Skeletal muscle satellite cell (primary cell): Measurements from ENCODE around the gene RBMS2. TPM values are rescaled to one million over a fixed set of nuclear protein-coding genes. Genes with fewer than 3 reads are reported as not detected.

Experiments used
- H3K27me3 ChIP-seq: 2 replicates; pipeline ENCODE4 v1.7.0; 2013; ENCODE audit warnings: low read length; ENCODE audit not compliant: control insufficient read depth, insufficient read depth
- H3K36me3 ChIP-seq: 2 replicates; pipeline ENCODE4 v1.7.0; 2013; ENCODE audit warnings: mild to moderate bottlenecking, control low read depth, low read length; ENCODE audit not compliant: insufficient read depth
- H3K4me1 ChIP-seq: 2 replicates; pipeline ENCODE4 v1.7.0; 2013; ENCODE audit warnings: low read length; ENCODE audit not compliant: control insufficient read depth, insufficient read depth
- H3K4me2 ChIP-seq: 2 replicates; pipeline ENCODE4 v1.7.0; 2013; ENCODE audit warnings: mild to moderate bottlenecking, low read length
- H3K4me3 ChIP-seq: 2 replicates; pipeline ENCODE4 v1.7.0; 2013; ENCODE audit warnings: low read length
- H3K9ac ChIP-seq: 2 replicates; pipeline ENCODE4 v1.7.0; 2013; ENCODE audit warnings: mild to moderate bottlenecking, low read depth, low read length, moderate library complexity
- H3K9me3 ChIP-seq: replicated peaks from 2 replicates; pipeline ENCODE4 v1.7.0; 2013; ENCODE audit warnings: mild to moderate bottlenecking, control low read depth, low read length
- total RNA-seq: library from RNA; depleted of rRNA; stranded (reverse); fragments of >200 nt; gene quantifications from 2 replicates; pipeline ENCODE4 v1.2.3, GENCODE V29; 2012; rRNA removed

The RBMS2 gene
- 6.6 and 7.9 TPM in 2 replicates for total RNA-seq

DNA sequence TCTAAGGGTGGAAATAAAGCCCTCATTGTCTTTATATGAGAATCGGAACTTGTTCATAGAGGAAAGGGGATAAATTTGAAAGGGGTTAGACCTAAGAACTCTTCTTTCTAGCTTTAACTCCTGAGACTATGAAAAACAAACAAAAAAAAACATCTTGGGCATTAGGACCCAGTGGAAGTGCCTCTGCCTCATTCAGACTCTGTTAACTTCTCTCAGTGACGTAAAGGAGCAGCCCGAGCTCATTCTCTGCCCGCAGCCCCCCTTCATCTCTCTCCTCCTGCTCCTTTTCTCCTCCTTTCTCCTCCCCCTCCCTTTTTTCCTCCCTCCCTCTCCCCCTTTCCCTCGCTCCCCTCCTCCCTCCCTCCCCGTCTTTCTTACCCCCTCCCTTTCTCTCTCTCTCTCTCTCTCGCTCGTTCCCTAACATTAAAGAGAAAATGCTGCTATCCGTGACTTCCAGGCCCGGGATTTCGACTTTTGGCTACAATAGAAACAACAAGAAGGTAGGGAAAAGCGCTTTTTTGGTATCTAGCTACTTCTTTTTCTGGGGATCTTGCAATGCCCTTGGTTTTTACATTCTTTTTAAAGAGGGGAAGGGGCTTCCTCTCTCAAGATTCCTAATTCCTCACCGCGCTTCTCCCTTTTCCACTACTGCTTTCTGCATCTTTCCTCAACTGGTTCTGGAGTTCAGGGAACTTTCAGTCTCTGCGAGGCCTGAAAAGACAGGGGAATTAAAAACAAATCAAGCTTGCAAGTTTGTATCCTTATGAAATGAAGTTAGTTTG lies at the start of gene RBMS2:
TSS of gene RBMS2 (plus strand) at position 231 of the 782 bp plus-strand sequence. CDS start at position 435, 204 bp downstream.
- Histone ChIP-seq H3K9ac (peak within 1 kb of the TSS; percentile 93), H3K9me3 (no peaks in the 10 kb centered on the region), H3K4me2 (peak within 1 kb of the TSS; percentile 88), H3K4me3 (peak within 1 kb of the TSS; percentile 86), H3K4me1 (peaks cover 42% of the 10 kb centered on the region), H3K36me3 (no peaks in the 10 kb centered on the region), H3K27me3 (no peaks in the 10 kb centered on the region)

GRCh38 chr12:56474389-56474788 lies 47.2 kb upstream of the RBMS2 start:
- Histone ChIP-seq H3K4me1 (peaks cover 4% of the 10 kb centered on the region), H3K4me3 (no peak overlapping the region), H3K9ac (no peak overlapping the region), H3K27me3 (no peaks in the 10 kb centered on the region), H3K36me3 (peaks cover 8% of the 10 kb centered on the region), H3K4me2 (no peak overlapping the region), H3K9me3 (no peaks in the 10 kb centered on the region)

DNA sequence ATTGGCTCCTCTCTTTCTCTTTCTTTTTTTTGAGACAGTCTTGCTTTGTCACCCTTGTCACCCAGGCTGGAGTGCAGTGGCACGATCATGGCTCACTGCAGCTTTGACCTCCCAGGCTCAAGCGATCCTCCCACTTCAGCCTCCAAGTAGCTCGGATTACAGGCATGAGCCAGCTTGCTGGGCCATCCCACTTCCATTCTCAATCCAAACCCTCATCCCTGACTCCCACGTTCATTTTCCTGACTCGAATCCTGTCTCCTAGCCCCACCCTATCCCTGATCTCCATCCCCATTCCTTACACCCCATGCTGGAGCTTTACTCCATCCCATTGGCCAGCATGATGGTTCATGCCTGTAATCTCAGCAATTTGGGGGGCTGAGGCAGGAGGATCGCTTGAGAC lies 45.5 kb upstream of the RBMS2 start:
- H3K4me1 ChIP-seq, result no peaks in the 10 kb centered on the region
- H3K4me3 ChIP-seq, result no peak overlapping the region
- no peaks in the 10 kb centered on the region for H3K27me3 ChIP-seq
- no peak overlapping the region for H3K4me2 ChIP-seq
- no peak overlapping the region for H3K9ac ChIP-seq
- no peaks in the 10 kb centered on the region for H3K9me3 ChIP-seq
- H3K36me3 ChIP-seq, result peaks cover 8% of the 10 kb centered on the region

DNA sequence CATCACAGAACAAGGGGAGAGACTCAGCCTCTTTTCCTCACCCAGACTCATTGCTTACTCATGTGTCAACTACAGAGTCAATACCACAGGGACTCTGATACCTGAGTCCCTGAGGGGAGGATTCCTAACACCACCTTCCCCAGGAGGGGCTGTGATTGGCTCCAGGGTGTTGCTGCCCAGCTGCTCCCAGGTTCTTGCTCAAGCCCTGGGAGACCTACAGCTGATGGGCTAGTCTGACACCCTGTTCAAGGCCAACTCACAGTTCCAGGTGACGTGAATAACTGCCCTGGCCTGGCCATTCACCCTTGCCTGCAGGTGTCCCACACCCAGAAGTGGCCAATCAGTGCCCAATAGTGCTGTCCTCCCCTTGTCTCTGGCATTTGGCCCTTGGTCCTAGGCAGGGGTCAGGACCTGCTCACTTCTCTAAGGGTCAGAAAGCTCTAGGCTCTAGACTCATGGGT lies 44.6 kb upstream of the RBMS2 start:
- Histone ChIP-seq H3K9ac (no peak overlapping the region), H3K27me3 (no peaks in the 10 kb centered on the region), H3K4me1 (no peaks in the 10 kb centered on the region), H3K9me3 (no peaks in the 10 kb centered on the region), H3K36me3 (peaks cover 8% of the 10 kb centered on the region), H3K4me3 (no peak overlapping the region), H3K4me2 (no peak overlapping the region)

DNA sequence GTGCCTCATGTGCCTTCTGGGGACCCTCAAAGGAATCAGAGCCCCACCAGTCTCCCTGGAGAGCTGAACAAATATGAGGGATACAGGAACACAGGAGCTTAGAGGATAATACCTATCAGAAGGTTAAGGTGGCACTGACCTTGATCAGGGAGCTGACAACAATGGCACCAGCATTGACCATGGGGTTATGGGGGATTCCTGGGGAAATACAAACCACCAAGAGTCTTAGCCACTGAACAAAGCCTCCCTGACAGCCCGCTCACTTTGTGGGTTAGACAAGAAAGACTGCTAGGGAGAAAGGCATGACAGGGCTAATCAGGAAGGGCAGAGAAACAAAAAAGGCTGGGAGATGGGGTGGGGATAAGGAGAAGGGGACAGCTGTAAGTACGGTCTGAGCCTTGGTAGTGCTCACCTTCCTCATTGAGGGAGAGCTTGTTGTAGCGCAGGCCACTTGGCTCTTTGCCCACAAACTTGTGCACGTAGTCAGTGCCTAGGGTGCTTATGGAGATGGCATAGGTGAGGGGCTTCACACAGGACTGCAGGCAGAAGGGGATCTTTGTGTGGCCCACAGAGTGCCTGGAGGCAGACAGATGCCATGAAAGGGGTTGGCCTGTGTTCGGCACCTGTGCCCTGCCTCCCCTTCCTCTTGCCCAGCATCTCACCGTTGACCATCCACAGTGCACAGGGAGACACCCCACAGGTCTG lies 43.9 kb upstream of the RBMS2 start:
- Histone ChIP-seq H3K9me3 (no peaks in the 10 kb centered on the region), H3K27me3 (no peaks in the 10 kb centered on the region), H3K36me3 (peaks cover 8% of the 10 kb centered on the region), H3K4me3 (no peak overlapping the region), H3K9ac (no peak overlapping the region), H3K4me2 (no peak overlapping the region), H3K4me1 (no peaks in the 10 kb centered on the region)

GRCh38 chr12:56479625-56480024 lies 42.0 kb upstream of the RBMS2 start:
- Histone ChIP-seq H3K4me2 (no peak overlapping the region), H3K4me3 (no peak overlapping the region)

DNA sequence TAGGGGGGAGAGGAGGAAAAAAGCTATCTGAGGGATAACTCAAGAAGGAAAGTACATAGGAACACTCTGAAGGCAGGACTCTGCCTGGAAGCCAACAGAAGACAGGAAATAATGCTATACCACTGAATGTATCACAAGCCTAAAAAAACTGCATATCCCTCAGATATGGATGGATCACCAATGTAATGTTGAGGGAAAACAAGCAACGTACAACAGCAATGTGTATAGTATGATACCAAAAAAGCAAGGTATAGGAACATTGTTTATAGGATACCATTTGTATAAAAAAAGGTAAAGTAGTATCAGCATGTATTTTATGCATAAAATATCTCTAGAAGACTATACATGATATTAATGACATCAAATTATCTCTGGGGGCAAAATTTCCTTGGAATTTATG lies 37.1 kb upstream of the RBMS2 start:
- H3K4me2 ChIP-seq, result no peak overlapping the region
- H3K4me3 ChIP-seq, result no peak overlapping the region
- H3K36me3 ChIP-seq, result no peaks in the 10 kb centered on the region
- no peak overlapping the region for H3K9ac ChIP-seq
- H3K9me3 ChIP-seq, result no peaks in the 10 kb centered on the region
- peaks cover 14% of the 10 kb centered on the region for H3K4me1 ChIP-seq
- H3K27me3 ChIP-seq, result peaks cover 25% of the 10 kb centered on the region

More at GRCh38 chr12:56479625-56480024, 42.0 kb upstream of the RBMS2 start:
- no peaks in the 10 kb centered on the region for H3K9me3 ChIP-seq
- no peaks in the 10 kb centered on the region for H3K36me3 ChIP-seq
- H3K27me3 ChIP-seq, result no peaks in the 10 kb centered on the region
- H3K4me1 ChIP-seq, result no peaks in the 10 kb centered on the region
- no peak overlapping the region for H3K9ac ChIP-seq

GRCh38 chr12:56486694-56487093 lies 34.9 kb upstream of the RBMS2 start:
- no peaks in the 10 kb centered on the region for H3K36me3 ChIP-seq

DNA sequence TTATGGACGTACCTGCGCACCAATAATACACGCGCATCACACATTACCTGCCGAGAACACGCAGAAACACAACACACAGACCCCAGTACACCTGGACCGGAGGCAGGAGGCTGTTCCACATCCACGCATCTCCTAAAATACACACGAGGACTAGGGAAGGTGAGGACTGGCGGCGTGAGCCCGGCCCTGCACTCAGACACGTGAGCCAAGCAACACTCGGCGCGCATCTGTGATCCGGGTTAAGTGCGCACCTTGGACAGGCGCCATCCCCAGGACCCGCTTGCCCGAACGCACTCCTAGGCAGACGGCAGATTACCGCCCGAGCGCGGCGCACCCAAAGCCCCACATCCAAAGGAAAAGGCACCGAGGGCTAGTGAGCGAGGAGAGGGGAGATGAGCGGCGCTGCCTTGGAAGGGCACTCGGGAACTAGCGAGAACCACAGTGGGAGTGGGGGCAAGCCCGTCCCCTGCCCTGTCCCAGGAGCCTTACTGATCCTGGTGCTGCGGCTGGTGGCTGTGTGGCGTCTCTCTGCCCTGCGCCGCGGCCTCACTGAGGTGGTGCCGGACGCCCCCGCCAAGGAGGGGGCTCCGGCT lies 34.1 kb upstream of the RBMS2 start:
- Histone ChIP-seq H3K9ac (no peak overlapping the region), H3K36me3 (no peaks in the 10 kb centered on the region), H3K27me3 (peaks cover 46% of the 10 kb centered on the region), H3K4me1 (peaks cover 14% of the 10 kb centered on the region), H3K4me3 (peak overlapping the region; percentile 66), H3K9me3 (no peaks in the 10 kb centered on the region), H3K4me2 (peak overlapping the region; percentile 87)

More at GRCh38 chr12:56486694-56487093, 34.9 kb upstream of the RBMS2 start:
- Histone ChIP-seq H3K9me3 (no peaks in the 10 kb centered on the region), H3K4me1 (peaks cover 14% of the 10 kb centered on the region), H3K4me2 (no peak overlapping the region), H3K4me3 (no peak overlapping the region), H3K9ac (no peak overlapping the region), H3K27me3 (peaks cover 44% of the 10 kb centered on the region)

DNA sequence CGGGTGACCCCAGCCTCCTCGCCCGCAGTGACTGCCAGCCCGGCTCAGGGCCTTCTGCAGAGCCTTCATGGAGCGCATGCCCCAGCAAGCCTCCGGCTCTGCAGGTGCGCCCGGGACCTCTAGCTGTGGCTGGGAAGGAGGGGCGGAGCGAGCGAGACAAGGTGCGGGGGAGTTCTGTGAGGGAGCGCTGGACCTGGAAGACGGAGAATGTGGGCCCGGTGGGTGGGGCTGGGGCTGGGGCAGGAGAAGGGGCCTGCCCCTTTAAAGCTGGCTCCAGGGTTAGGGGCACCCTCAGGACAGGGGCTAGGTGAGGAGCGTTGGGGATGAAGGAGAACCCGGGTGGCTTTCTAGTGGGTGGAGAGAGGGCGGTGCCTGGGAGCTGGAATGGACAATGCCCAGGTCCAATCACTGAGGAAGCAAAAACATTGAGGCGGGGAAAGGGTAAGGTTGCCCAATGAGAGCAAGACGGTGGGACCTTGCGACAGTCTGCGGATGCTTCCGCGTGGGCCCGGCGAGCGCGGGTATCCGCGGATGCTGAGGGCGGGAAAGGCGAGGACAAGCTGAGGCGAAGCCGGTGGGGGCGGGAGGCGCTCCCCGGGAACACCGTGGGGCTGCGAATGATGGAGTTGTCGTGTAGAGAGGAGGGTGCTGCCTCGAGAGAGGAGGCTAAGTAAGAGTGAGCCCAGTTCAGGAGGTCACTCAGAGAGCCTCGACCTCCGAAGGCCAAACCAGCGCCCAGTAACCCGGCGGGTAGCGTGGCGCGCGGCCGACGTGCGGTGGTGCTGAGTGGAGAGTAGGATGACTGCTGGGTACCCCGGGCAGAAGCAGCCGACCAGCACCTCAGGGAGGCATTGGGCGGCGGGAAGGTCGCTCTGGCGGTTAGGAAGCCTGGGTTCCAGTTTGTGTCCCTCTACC lies 33.3 kb upstream of the RBMS2 start, which contains the start of gene GLS2:
TSS of gene GLS2 (minus strand) at position 121 of the 915 bp plus-strand sequence. CDS start at position 78, 43 bp downstream.
- no peaks in the 10 kb centered on the region for H3K36me3 ChIP-seq
- peaks cover 46% of the 10 kb centered on the region for H3K27me3 ChIP-seq
- H3K4me2 ChIP-seq, result peak within 1 kb of the TSS; percentile 87
- peak within 1 kb of the TSS; percentile 66 for H3K4me3 ChIP-seq
- H3K9ac ChIP-seq, result no peak within 1 kb of the TSS
- peaks cover 14% of the 10 kb centered on the region for H3K4me1 ChIP-seq
- H3K9me3 ChIP-seq, result no peaks in the 10 kb centered on the region
